HG03196 (cell line): ENCODE measurements around the gene CCDC9B.

Source experiments
- ATAC-seq: cut with Tn5 transposase; IDR thresholded peaks from one replicate; pipeline ENCODE4 v1.9.1; 2021; ENCODE audit not compliant: unreplicated experiment

The CCDC9B gene

GRCh38 chr15:40340740-40341400 lies at the start of gene CCDC9B:
Gene CCDC9B, minus strand, starts transcription at chr15:40340939. Its CDS starts 120 bp downstream, at chr15:40340819.
- no peak for ATAC-seq

- no peak for ATAC-seq
These were observed 49.3 kb upstream of the CCDC9B start for GRCh38 chr15:40389824-40390595.

- no peak for ATAC-seq
These were observed 48.4 kb upstream of the CCDC9B start for GRCh38 chr15:40388941-40389823.

GRCh38 chr15:40386480-40386879 lies 45.7 kb upstream of the CCDC9B start:
- no peak for ATAC-seq

GRCh38 chr15:40382580-40383456 lies 42.1 kb upstream of the CCDC9B start, which contains the start of gene KNSTRN:
Gene KNSTRN, plus strand, starts transcription at chr15:40382721. Its CDS starts 115 bp downstream, at chr15:40382836.
- peak; percentile 94 for ATAC-seq

- no peak for ATAC-seq
These were observed 41.2 kb upstream of the CCDC9B start for GRCh38 chr15:40381818-40382529.

- no peak for ATAC-seq
These were observed 39.9 kb upstream of the CCDC9B start for GRCh38 chr15:40380636-40381035.

GRCh38 chr15:40379853-40380252 lies 39.1 kb upstream of the CCDC9B start:
- no peak for ATAC-seq

GRCh38 chr15:40379374-40379773 lies 38.6 kb upstream of the CCDC9B start:
- no peak for ATAC-seq

GRCh38 chr15:40377606-40378005 lies 36.9 kb upstream of the CCDC9B start:
- no peak for ATAC-seq

- ATAC-seq, result no peak
These were observed 32.2 kb upstream of the CCDC9B start for GRCh38 chr15:40372981-40373380.

GRCh38 chr15:40369971-40370370 lies 29.2 kb upstream of the CCDC9B start:
- no peak for ATAC-seq

- ATAC-seq, result no peak
These were observed 28.7 kb upstream of the CCDC9B start for GRCh38 chr15:40369474-40369869.

- no peak for ATAC-seq
These were observed 28.2 kb upstream of the CCDC9B start for GRCh38 chr15:40368719-40369473.

GRCh38 chr15:40367686-40368611 lies 27.2 kb upstream of the CCDC9B start:
- peak; percentile 73 for ATAC-seq

GRCh38 chr15:40367371-40367685 lies 26.6 kb upstream of the CCDC9B start:
- ATAC-seq, result no peak

GRCh38 chr15:40366457-40367370 lies 26.0 kb upstream of the CCDC9B start:
- no peak for ATAC-seq
